BJ (cell line): Measurements from ENCODE around the gene IAH1. TPM values are rescaled to one million over a fixed set of nuclear protein-coding genes. Genes with fewer than 3 reads are reported as not detected.
"Not testable (repeated sequence)": the region's sequence is repeated elsewhere in the genome, so short reads cannot be mapped to it uniquely, and the experiment has no call there.

Experiments used
- CTCF ChIA-PET: fragments of 350-600 bp; formaldehyde crosslinking; extraction: SDS; loops from one replicate; lab custom pipeline; 2021; ENCODE audit warnings: antibody characterized with exemption, inconsistent platforms; lab: Yijun Ruan, JAX
- POLR2A ChIA-PET: fragments of 300-600 bp; sonication (Branson Sonifier 250); formaldehyde crosslinking; extraction: SDS; loops from one replicate; lab custom pipeline; 2021; ENCODE audit warnings: antibody characterized with exemption; lab: Charles Lee
- DNase-seq: peaks from one replicate; pipeline ENCODE4 v3.0.0-alpha.2; 2011; ENCODE audit warnings: low read depth
- H3K27me3 ChIP-seq: 2 replicates; pipeline ENCODE4 v1.6.0; 2011; ENCODE audit warnings: low read length; ENCODE audit not compliant: control insufficient read depth, insufficient read depth
- H3K36me3 ChIP-seq: 2 replicates; pipeline ENCODE4 v1.5.1; 2011; ENCODE audit warnings: low read length; ENCODE audit not compliant: control insufficient read depth, insufficient read depth
- H3K4me3 ChIP-seq: 2 replicates; pipeline ENCODE4 v1.5.1; 2011; ENCODE audit warnings: low read depth, mild to moderate bottlenecking, control low read depth, low read length
- CTCF ChIP-seq: IDR thresholded peaks from 2 replicates; pipeline ENCODE4 v1.5.1; 2011; ENCODE audit warnings: low read depth, mild to moderate bottlenecking, control low read depth, inconsistent platforms, low read length, moderate library complexity; ENCODE audit not compliant: insufficient read depth
- polyA plus RNA-seq: library from polyadenylated mRNA; depleted of rRNA; stranded (reverse); fragments of >200 nt; gene quantifications from 2 replicates; pipeline ENCODE4 v1.2.3, GENCODE V29; 2011

IAH1 gene
- polyA plus RNA-seq, 1 experiment: 92.2 TPM

- CTCF ChIA-PET: interaction anchor here (0.7 kb wide), 1 partner anchor 588 kb away, joined by 3 read pairs; no protein-coding TSS in a partner anchor
- POLR2A ChIA-PET: no interaction called here
- no peak for DNase-seq
- H3K4me3 ChIP-seq: no peak overlapping the region
- H3K36me3 ChIP-seq: peaks cover 8% of the 10 kb centered on the region
- no peaks in the 10 kb centered on the region for H3K27me3 ChIP-seq
- TF ChIP-seq CTCF: no peak
Observed at GRCh38 chr2:9508931-9509330, 34.6 kb downstream of the IAH1 start.

- H3K4me3 ChIP-seq, DNase-seq, CTCF ChIA-PET, H3K27me3 ChIP-seq, POLR2A ChIA-PET: not testable (repeated sequence)
- peaks cover 12% of the 10 kb centered on the region for H3K36me3 ChIP-seq
Observed at GRCh38 chr2:9513946-9514345, 39.6 kb downstream of the IAH1 start.

- no peak for DNase-seq
- Histone ChIP-seq H3K4me3 (no peak overlapping the region), H3K36me3 (peaks cover 17% of the 10 kb centered on the region), H3K27me3 (no peaks in the 10 kb centered on the region)
- CTCF ChIA-PET: interaction anchor here (1.0 to 1.2 kb wide), 2 partner anchors 9 kb away, joined by 3 to 4 read pairs; no protein-coding TSS in a partner anchor
- no peak for TF ChIP-seq CTCF
- POLR2A ChIA-PET: no interaction called here
Observed at GRCh38 chr2:9517118-9517782, 42.9 kb downstream of the IAH1 start.

- CTCF ChIA-PET: interaction anchor here (0.9 to 1.3 kb wide), 3 partner anchors 10 to 37 kb away, joined by 3 to 5 read pairs (median 4); no protein-coding TSS in a partner anchor
- Histone ChIP-seq H3K27me3 (no peaks in the 10 kb centered on the region), H3K4me3 (no peak overlapping the region), H3K36me3 (peaks cover 12% of the 10 kb centered on the region)
- no peak for DNase-seq
- no peak for TF ChIP-seq CTCF
- POLR2A ChIA-PET: no interaction called here
Observed at GRCh38 chr2:9518163-9518562, 43.8 kb downstream of the IAH1 start.

GRCh38 chr2:9518780-9519179 is 44.4 kb downstream of the IAH1 start:
- no peak for DNase-seq
- no peak overlapping the region for H3K4me3 ChIP-seq
- ChIA-PET POLR2A (no interaction called here), CTCF (interaction anchor here (0.9 to 1.3 kb wide), 2 partner anchors 12 to 36 kb away, joined by 4 to 5 read pairs; no protein-coding TSS in a partner anchor)
- no peaks in the 10 kb centered on the region for H3K27me3 ChIP-seq
- peaks cover 8% of the 10 kb centered on the region; the same call in 1 of the 2 replicates for H3K36me3 ChIP-seq
- no peak for TF ChIP-seq CTCF
